Endothelial cell of umbilical vein (primary cell): ENCODE data around the gene PDE7B. TPM values are rescaled to one million over a fixed set of nuclear protein-coding genes. Genes with fewer than 3 reads are reported as not detected.

Source experiments
- BruUV-seq: library from RNA; stranded (reverse); fragments of 400-500 nt; replicated peaks from 2 replicates; lab custom pipeline; 2021; lab: Mats Ljungman, UMichigan
- CTCF ChIA-PET: fragments of 300-600, 350-600 bp; sonication (Branson Sonifier 250); formaldehyde crosslinking; loops from one replicate; lab custom pipeline; 2021; ENCODE audit warnings: antibody characterized with exemption, inconsistent platforms; lab: Charles Lee
- POLR2A ChIA-PET: fragments of 300-600, 350-600 bp; sonication (Branson Sonifier 250); formaldehyde crosslinking; loops from one replicate; lab custom pipeline; 2021; ENCODE audit warnings: antibody characterized with exemption, inconsistent platforms; lab: Charles Lee
- DNase-seq: peaks from one replicate; pipeline ENCODE4 v3.0.0-alpha.2; 2011; ENCODE audit warnings: low read depth, low spot score
- FAIRE-seq: peaks from 2 replicates; lab custom pipeline; 2011; peaks lifted over from hg19 to GRCh38; lab: Jason Lieb, UNC
- H2AFZ ChIP-seq: 2 replicates; pipeline ENCODE4 v1.6.0; 2012; ENCODE audit warnings: low read depth, low read length, control low read depth, inconsistent platforms
- H3K27ac ChIP-seq: 2 replicates; pipeline ENCODE4 v1.5.1; 2011; ENCODE audit warnings: low read depth, mild to moderate bottlenecking, control low read depth, low read length, moderate library complexity; ENCODE audit not compliant: insufficient read depth
- H3K27me3 ChIP-seq, 2 experiments: 2 replicates each; pipeline versions ENCODE4 v1.6.0 to v1.6.1; 2011; ENCODE audit warnings: low read length in 2 of 2, mixed read lengths in 1 of 2; ENCODE audit not compliant: control insufficient read depth in 2 of 2, insufficient read depth in 2 of 2
- H3K36me3 ChIP-seq, 2 experiments: 2 replicates in 1 of 2; 3 replicates in 1 of 2; pipeline ENCODE4 v1.5.1; 2011; ENCODE audit warnings: low read length in 2 of 2, mild to moderate bottlenecking in 1 of 2, moderate library complexity in 1 of 2; ENCODE audit not compliant: control insufficient read depth in 2 of 2, insufficient read depth in 2 of 2; ENCODE audit errors: extremely low read depth in 1 of 2
- H3K4me1 ChIP-seq: 3 replicates; pipeline ENCODE4 v1.5.1; 2011; ENCODE audit warnings: mild to moderate bottlenecking, low read length; ENCODE audit not compliant: control insufficient read depth, insufficient read depth; ENCODE audit errors: extremely low read depth
- H3K4me2 ChIP-seq: 2 replicates; pipeline ENCODE4 v1.6.1; 2011; ENCODE audit warnings: low read length, control low read depth, mixed read lengths; ENCODE audit not compliant: insufficient read depth
- H3K4me3 ChIP-seq, 3 experiments: fragments of 200-600 bp in 1 of 3; sonication (generic), shearing (Covaris generic) in 1 of 3; replicated peaks in 1 of 3; 2 replicates each; pipeline ENCODE4 v1.5.1; 2011 to 2016; ENCODE audit warnings: control low read depth in 3 of 3, low read length in 3 of 3, mild to moderate bottlenecking in 2 of 3, inconsistent platforms in 1 of 3, low read depth in 1 of 3, moderate library complexity in 1 of 3; ENCODE audit not compliant: insufficient read depth in 1 of 3
- H3K79me2 ChIP-seq: 2 replicates; pipeline ENCODE4 v1.6.0; 2012; ENCODE audit warnings: low read length, inconsistent platforms; ENCODE audit not compliant: control insufficient read depth, insufficient read depth
- H3K9ac ChIP-seq: replicated peaks from 2 replicates; pipeline ENCODE3; 2011; ENCODE audit warnings: low read length, control low read depth; ENCODE audit not compliant: insufficient read depth; ENCODE audit errors: extremely low read depth
- H3K9me1 ChIP-seq: replicated peaks from 3 replicates; pipeline ENCODE4 v1.6.0; 2011; ENCODE audit warnings: mild to moderate bottlenecking, low read length; ENCODE audit not compliant: control insufficient read depth, insufficient read depth; ENCODE audit errors: extremely low read depth
- H3K9me3 ChIP-seq: replicated peaks from 2 replicates; pipeline ENCODE4 v1.5.1; 2012; ENCODE audit warnings: low read length, inconsistent platforms; ENCODE audit not compliant: control insufficient read depth, insufficient read depth
- H4K20me1 ChIP-seq: replicated peaks from 2 replicates; pipeline ENCODE3; 2011; ENCODE audit warnings: mild to moderate bottlenecking, low read length; ENCODE audit not compliant: control insufficient read depth, insufficient read depth; ENCODE audit errors: extremely low read depth
- CTCF ChIP-seq, 2 donors: IDR thresholded peaks; 1 replicate in 1 of 2; 2 replicates in 1 of 2; pipeline ENCODE4 v1.5.1; 2011; ENCODE audit warnings: low read length in 2 of 2, mild to moderate bottlenecking in 2 of 2, moderate library complexity in 2 of 2, control low read depth in 1 of 2, inconsistent platforms in 1 of 2, low read depth in 1 of 2; ENCODE audit not compliant: insufficient read depth in 1 of 2; ENCODE audit errors: extremely low read depth in 1 of 2
- EZH2 ChIP-seq: IDR thresholded peaks from 2 replicates; pipeline ENCODE4 v1.6.1; 2012; ENCODE audit warnings: borderline replicate concordance, low read depth, mild to moderate bottlenecking, moderate library complexity, low read length, inconsistent platforms; ENCODE audit not compliant: severe bottlenecking
- FOS ChIP-seq: IDR thresholded peaks from 2 replicates; pipeline ENCODE4 v1.6.1; 2011; ENCODE audit warnings: mild to moderate bottlenecking, low read length, moderate library complexity, borderline replicate concordance; ENCODE audit not compliant: insufficient read depth
- GATA2 ChIP-seq: IDR thresholded peaks from 2 replicates; pipeline ENCODE4 v1.7.0; 2011; ENCODE audit warnings: low read depth, mild to moderate bottlenecking, moderate library complexity, mixed read lengths, low read length; ENCODE audit not compliant: insufficient read length, insufficient read depth
- POLR2A ChIP-seq: IDR thresholded peaks from 2 replicates; pipeline ENCODE4 v1.6.1; 2012; ENCODE audit warnings: low read depth, mild to moderate bottlenecking, control low read depth, low read length
- dilution Hi-C: fragments of 300-500 bp; cut with MboI; formaldehyde crosslinking; loops from one replicate; pipeline ENCODE4 v1.15.0; 2019; ENCODE audit warnings: low sequenced_read_pairs; ENCODE audit not compliant: extremely low pct_ligation_motif_present
- intact Hi-C: fragments of 100-400 bp; cut with micrococcal nuclease; formaldehyde crosslinking; loops from one replicate; pipeline ENCODE4 v1.10.0; 2022
- polyA plus RNA-seq, 4 experiments: library from polyadenylated mRNA; depleted of rRNA in 3 of 4; stranded (reverse) in 3 of 4; unstranded in 1 of 4; fragments of >200 nt; gene quantifications; 2 replicates each; pipeline versions ENCODE4 v1.2.1 to v1.2.3, GENCODE V29; 2011 to 2012; ENCODE audit warnings: missing spikeins in 1 of 4
- total RNA-seq: library from RNA; stranded (reverse); gene quantifications from 2 replicates; pipeline ENCODE4 v1.2.3, GENCODE V29; 2021
- TF ChIP-seq, protein P1 (sequence below): IDR thresholded peaks from 2 replicates; pipeline ENCODE4 v1.6.1; 2011; ENCODE audit not compliant: insufficient read depth, insufficient read length

PDE7B gene
- total and polyA plus RNA-seq, 2 donors (not counting 3 experiments of a cell fraction or from before 2014, with no cell fraction given): 20.6 to 25.1 TPM

- no peaks in the 10 kb centered on the region for H3K9me3 ChIP-seq
- H3K27ac ChIP-seq: no peak overlapping the region
- no peaks in the 10 kb centered on the region for H3K27me3 ChIP-seq
- CTCF ChIA-PET: interaction anchor here (0.6 to 1.3 kb wide), 2 partner anchors 18 to 63 kb away, joined by 3 read pairs; no protein-coding TSS in a partner anchor
- H3K79me2 ChIP-seq: no peaks in the 10 kb centered on the region
- H3K4me1 ChIP-seq: no peaks in the 10 kb centered on the region
- H3K4me3 ChIP-seq: no peak overlapping the region
- intact Hi-C loops: no loop called here
- H3K9me1 ChIP-seq: no peaks in the 10 kb centered on the region
- TF ChIP-seq CTCF (IDR thresholded peaks at IDR 0.05; ENCODE audit: extremely low read depth in 1 of 2, insufficient read depth in 1 of 2, low read depth in 1 of 2, low read length in 2 of 2): no peak
- POLR2A ChIA-PET: no interaction called here
- no TSS peak for BruUV-seq
- H2AFZ ChIP-seq: no peak overlapping the region
- dilution Hi-C loops: no loop called here
- FAIRE-seq (no peak), DNase-seq (no peak)
- no peak overlapping the region for H3K4me2 ChIP-seq
- no peak overlapping the region for H3K9ac ChIP-seq
- no peaks in the 10 kb centered on the region for H3K36me3 ChIP-seq
- no peaks in the 10 kb centered on the region for H4K20me1 ChIP-seq
Observed at GRCh38 chr6:135972586-135972985, 121.1 kb downstream of the PDE7B start.

- H3K27ac ChIP-seq: no peak overlapping the region
- H3K4me1 ChIP-seq: no peaks in the 10 kb centered on the region
- no peak overlapping the region for H3K4me2 ChIP-seq
- POLR2A ChIA-PET: no interaction called here
- intact Hi-C loops: no loop called here
- H3K9me1 ChIP-seq: no peaks in the 10 kb centered on the region
- H3K9ac ChIP-seq: no peak overlapping the region
- no peak for TF ChIP-seq FOS
- no peak for TF ChIP-seq POLR2A
- no peak for TF ChIP-seq EZH2
- no peak for TF ChIP-seq CTCF (IDR thresholded peaks at IDR 0.05; ENCODE audit: extremely low read depth in 1 of 2, insufficient read depth in 1 of 2, low read depth in 1 of 2, low read length in 2 of 2)
- TF ChIP-seq, protein P1, sequence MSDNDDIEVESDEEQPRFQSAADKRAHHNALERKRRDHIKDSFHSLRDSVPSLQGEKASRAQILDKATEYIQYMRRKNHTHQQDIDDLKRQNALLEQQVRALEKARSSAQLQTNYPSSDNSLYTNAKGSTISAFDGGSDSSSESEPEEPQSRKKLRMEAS: no peak
- TF ChIP-seq GATA2: no peak
- H3K9me3 ChIP-seq: no peaks in the 10 kb centered on the region
- FAIRE-seq: no peak
- H3K79me2 ChIP-seq: no peaks in the 10 kb centered on the region
- no peak overlapping the region for H2AFZ ChIP-seq
- no peak for DNase-seq
- BruUV-seq: no TSS peak
- dilution Hi-C loops: no loop called here
- no peaks in the 10 kb centered on the region for H3K36me3 ChIP-seq
- no peak overlapping the region for H3K4me3 ChIP-seq
- H4K20me1 ChIP-seq: no peaks in the 10 kb centered on the region
- CTCF ChIA-PET: no interaction called here
- no peaks in the 10 kb centered on the region for H3K27me3 ChIP-seq
Observed at GRCh38 chr6:135974426-135974825, 122.9 kb downstream of the PDE7B start.
